Prostate gland (tissue), 2 donors: Measurements from ENCODE around the gene DUS2.

Source experiments
- CTCF ChIP-seq, 4 experiments: fragments of 200-600 bp in 2 of 4; fragments of 450-650 bp in 2 of 4; sonication (generic) in 2 of 4; IDR thresholded peaks; 1 replicate in 3 of 4; 2 replicates in 1 of 4; pipeline ENCODE4 v1.5.1; 2016 to 2019; ENCODE audit warnings: antibody characterized with exemption in 4 of 4, mild to moderate bottlenecking in 2 of 4, moderate library complexity in 2 of 4
- POLR2A ChIP-seq: fragments of 450-650 bp; IDR thresholded peaks from one replicate; pipeline ENCODE4 v1.6.1; 2016; ENCODE audit warnings: antibody characterized with exemption, mild to moderate bottlenecking

DNA sequence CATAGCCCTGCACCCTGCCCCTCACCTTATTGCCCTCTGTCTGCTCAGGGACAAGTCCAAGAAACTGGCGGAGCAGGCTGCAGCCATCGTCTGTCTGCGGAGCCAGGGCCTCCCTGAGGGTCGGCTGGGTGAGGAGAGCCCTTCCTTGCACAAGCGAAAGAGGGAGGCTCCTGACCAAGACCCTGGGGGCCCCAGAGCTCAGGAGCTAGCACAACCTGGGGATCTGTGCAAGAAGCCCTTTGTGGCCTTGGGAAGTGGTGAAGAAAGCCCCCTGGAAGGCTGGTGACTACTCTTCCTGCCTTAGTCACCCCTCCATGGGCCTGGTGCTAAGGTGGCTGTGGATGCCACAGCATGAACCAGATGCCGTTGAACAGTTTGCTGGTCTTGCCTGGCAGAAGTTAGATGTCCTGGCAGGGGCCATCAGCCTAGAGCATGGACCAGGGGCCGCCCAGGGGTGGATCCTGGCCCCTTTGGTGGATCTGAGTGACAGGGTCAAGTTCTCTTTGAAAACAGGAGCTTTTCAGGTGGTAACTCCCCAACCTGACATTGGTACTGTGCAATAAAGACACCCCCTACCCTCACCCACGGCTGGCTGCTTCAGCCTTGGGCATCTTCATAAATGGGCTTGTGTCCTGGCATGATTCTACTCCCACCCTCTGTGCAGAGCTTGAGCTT lies 55.8 kb downstream of the DUS2 start:
- TF ChIP-seq POLR2A: no peak
- TF ChIP-seq CTCF (IDR thresholded peaks at IDR 0.05): no peak
